HepG2 (cell line): ENCODE measurements around the gene TPX2. TPM values are rescaled to one million over a fixed set of nuclear protein-coding genes. Genes with fewer than 3 reads are reported as not detected.

ENCODE experiments used
- E2F1 ChIP-seq: sonication (generic); formaldehyde crosslinking; IDR thresholded peaks from 2 replicates; pipeline ENCODE4 v1.5.0; 2020; ENCODE audit warnings: missing genetic modification reagents
- HDAC2 ChIP-seq: sonication (generic); formaldehyde crosslinking; IDR thresholded peaks from 2 replicates; pipeline ENCODE4 v1.4.0; 2020; ENCODE audit warnings: missing genetic modification reagents
- HNRNPLL ChIP-seq: fragments of 200-400 bp; formaldehyde crosslinking; IDR thresholded peaks from 2 replicates; pipeline ENCODE4 v1.6.1; 2017; ENCODE audit warnings: mild to moderate bottlenecking, low read depth, low read length; ENCODE audit not compliant: poor library complexity, severe bottlenecking
- IRF2 ChIP-seq: IDR thresholded peaks from 2 replicates; pipeline ENCODE4 v1.6.1; 2018; ENCODE audit warnings: missing genetic modification reagents, missing compliant biosample characterization
- JARID2 ChIP-seq: sonication (generic); formaldehyde crosslinking; IDR thresholded peaks from 2 replicates; pipeline ENCODE4 v1.8.1; 2023; ENCODE audit warnings: missing genetic modification reagents, inconsistent platforms; ENCODE audit not compliant: insufficient replicate concordance
- KLF6 ChIP-seq: IDR thresholded peaks from 2 replicates; pipeline ENCODE4 v1.8.0; 2016; ENCODE audit warnings: missing biosample characterization, missing genetic modification reagents
- NCOA5 ChIP-seq: sonication (generic); formaldehyde crosslinking; IDR thresholded peaks from 2 replicates; pipeline ENCODE4 v1.4.0; 2020; ENCODE audit warnings: missing genetic modification reagents
- NONO ChIP-seq, 2 experiments: fragments of 450-650 bp in 1 of 2; sonication (generic) in 1 of 2; formaldehyde crosslinking in 1 of 2; IDR thresholded peaks in 1 of 2; conservative IDR thresholded peaks in 1 of 2; 2 replicates each; pipeline versions ENCODE4 v1.6.1 to v1.8.0; 2017 to 2022; ENCODE audit warnings: mild to moderate bottlenecking in 1 of 2, missing genetic modification reagents in 1 of 2, moderate library complexity in 1 of 2
- PAWR ChIP-seq: sonication (generic); formaldehyde crosslinking; IDR thresholded peaks from 2 replicates; pipeline ENCODE4 v1.4.0; 2020; ENCODE audit warnings: missing genetic modification reagents, mild to moderate bottlenecking, borderline replicate concordance
- POLR2G ChIP-seq: fragments of 200-400 bp; formaldehyde crosslinking; IDR thresholded peaks from 2 replicates; pipeline ENCODE4 v1.6.1; 2018; ENCODE audit warnings: mild to moderate bottlenecking, low read depth, low read length, moderate library complexity
- RFX3 ChIP-seq: IDR thresholded peaks from 2 replicates; pipeline ENCODE4 v1.6.1; 2016; ENCODE audit warnings: missing biosample characterization, missing genetic modification reagents
- SALL1 ChIP-seq: sonication (generic); formaldehyde crosslinking; IDR thresholded peaks from 2 replicates; pipeline ENCODE4 v1.8.0; 2022; ENCODE audit warnings: mild to moderate bottlenecking, missing genetic modification reagents
- SMYD3 ChIP-seq: sonication (generic); formaldehyde crosslinking; IDR thresholded peaks from 2 replicates; pipeline ENCODE4 v1.8.1; 2023; ENCODE audit warnings: mild to moderate bottlenecking, missing genetic modification reagents
- TOE1 ChIP-seq: sonication (generic); formaldehyde crosslinking; IDR thresholded peaks from 2 replicates; pipeline ENCODE4 v1.4.0; 2020; ENCODE audit warnings: mild to moderate bottlenecking, missing genetic modification reagents
- ZNF235 ChIP-seq: sonication (generic); formaldehyde crosslinking; IDR thresholded peaks from 2 replicates; pipeline ENCODE4 v1.8.1; 2023; ENCODE audit warnings: mild to moderate bottlenecking, missing genetic modification reagents, borderline replicate concordance
- ZNF296 ChIP-seq: sonication (generic); formaldehyde crosslinking; conservative IDR thresholded peaks from 2 replicates; pipeline ENCODE4 v1.5.0; 2020; ENCODE audit warnings: mild to moderate bottlenecking, missing genetic modification reagents
- ZNF407 ChIP-seq: sonication (generic); formaldehyde crosslinking; IDR thresholded peaks from one replicate; pipeline ENCODE4 v1.5.1; 2020; ENCODE audit warnings: mild to moderate bottlenecking, missing genetic modification reagents; ENCODE audit errors: not compliant biosample characterization
- ZNF501 ChIP-seq: sonication (generic); formaldehyde crosslinking; IDR thresholded peaks from 2 replicates; pipeline ENCODE4 v1.5.1; 2020; ENCODE audit warnings: mild to moderate bottlenecking, moderate library complexity, missing genetic modification reagents
- ZNF768 ChIP-seq: sonication (generic); formaldehyde crosslinking; IDR thresholded peaks from 2 replicates; pipeline ENCODE4 v1.4.0; 2020; ENCODE audit warnings: missing genetic modification reagents
- ZNF800 ChIP-seq: sonication (generic); formaldehyde crosslinking; IDR thresholded peaks from 2 replicates; pipeline ENCODE4 v1.4.0; 2020; ENCODE audit warnings: missing genetic modification reagents
- ZNF839 ChIP-seq: sonication (generic); formaldehyde crosslinking; IDR thresholded peaks from 2 replicates; pipeline ENCODE4 v1.4.0; 2020; ENCODE audit warnings: missing genetic modification reagents, mild to moderate bottlenecking, borderline replicate concordance
- polyA plus RNA-seq, 8 experiments: library from polyadenylated mRNA; depleted of rRNA in 3 of 8; stranded (reverse) in 7 of 8; unstranded in 1 of 8; fragments of >200 nt; fragmentation: Illumina TruSeq in 4 of 8; extraction: Trizol in 4 of 8; gene quantifications; 2 replicates each; pipeline versions ENCODE4 v1.2.1 to v1.2.3, GENCODE V29; 2011 to 2016; ENCODE audit warnings: low read depth in 4 of 8, missing spikeins in 1 of 8, mixed read lengths in 1 of 8; ENCODE audit not compliant: insufficient read depth in 1 of 8
- total RNA-seq, 5 experiments: library from RNA; depleted of rRNA; stranded (reverse); fragments of >200 nt; fragmentation: Illumina TruSeq; extraction: Trizol; gene quantifications; 2 replicates each; pipeline ENCODE4 v1.2.3, GENCODE V29; 2016; ENCODE audit warnings: low read depth in 1 of 5

TPX2 gene
- total and polyA plus RNA-seq, 2 of the 13 experiments (the other 11 are each of a cell fraction or from before 2014, with no cell fraction given): 34.3 to 124 TPM

GRCh38 chr20:31723069-31723318 is 16.1 kb upstream of the TPX2 start (continued):
- TF ChIP-seq HNRNPLL (no peak), RFX3 (no peak), KLF6 (0 out of 2 replicates have a peak, but pooled peaks have one; percentile 62), ZNF839 (CRISPR knock-in tag) (no peak), ZNF407 (CRISPR knock-in tag) (no peak), IRF2 (CRISPR knock-in tag) (no peak), ZNF296 (CRISPR knock-in tag) (peak; percentile 8; the same call in 1 of the 2 replicates), ZNF235 (no peak), NCOA5 (CRISPR knock-in tag) (no peak), TOE1 (CRISPR knock-in tag) (no peak), PAWR (CRISPR knock-in tag) (no peak; the same call in 1 of the 2 replicates), ZNF768 (CRISPR knock-in tag) (no peak), NONO (IDR thresholded peaks at IDR 0.05) (no peak), NONO (CRISPR knock-in tag; conservative IDR thresholded peaks at IDR 0.05) (no peak), E2F1 (CRISPR knock-in tag) (no peak), SMYD3 (no peak), JARID2 (CRISPR knock-in tag) (no peak), ZNF501 (CRISPR knock-in tag) (0 out of 2 replicates have a peak, but pooled peaks have one; percentile 97), SALL1 (CRISPR knock-in tag) (no peak), POLR2G (0 out of 2 replicates have a peak, but pooled peaks have one; percentile 49), HDAC2 (CRISPR knock-in tag) (0 out of 2 replicates have a peak, but pooled peaks have one; percentile 10), ZNF800 (CRISPR knock-in tag) (no peak)
